Subcutaneous adipose tissue (tissue), 4 donors: ENCODE measurements around the gene STK32C. TPM values are rescaled to one million over a fixed set of nuclear protein-coding genes. Genes with fewer than 3 reads are reported as not detected.

Experiments used
- CTCF ChIP-seq: fragments of 450-650 bp; IDR thresholded peaks from one replicate; pipeline ENCODE4 v1.5.1; 2016; ENCODE audit warnings: low read depth, mild to moderate bottlenecking, control low read depth, antibody characterized with exemption, moderate library complexity
- total RNA-seq, 4 donors: library from RNA; depleted of rRNA; stranded (reverse); fragments of >200 nt; gene quantifications; one replicate each; pipeline ENCODE4 v1.1.0, GENCODE V29; 2016

STK32C gene
- total RNA-seq, 4 donors from 2014 or later, result 2.9 to 12.3 (median 10.9) TPM

GRCh38 chr10:132182591-132182990 is 125.2 kb downstream of the STK32C start:
- no peak for TF ChIP-seq CTCF

- TF ChIP-seq CTCF, result no peak
Measured at GRCh38 chr10:132181691-132182425, 125.9 kb downstream of the STK32C start.

- TF ChIP-seq CTCF, result no peak
Measured at GRCh38 chr10:132180736-132181135, 127.0 kb downstream of the STK32C start.

GRCh38 chr10:132179551-132180392 is 128.0 kb downstream of the STK32C start:
- no peak for TF ChIP-seq CTCF

- TF ChIP-seq CTCF, result no peak
Measured at GRCh38 chr10:132178672-132179545, 128.8 kb downstream of the STK32C start.

GRCh38 chr10:132178046-132178445 is 129.7 kb downstream of the STK32C start:
- no peak for TF ChIP-seq CTCF
